HepG2 (cell line): ENCODE measurements around the gene TNFRSF1B. TPM values are rescaled to one million over a fixed set of nuclear protein-coding genes. Genes with fewer than 3 reads are reported as not detected.

Experiments used
- BCL6 ChIP-seq: IDR thresholded peaks from 2 replicates; pipeline ENCODE4 v1.6.1; 2016; ENCODE audit warnings: missing genetic modification reagents, missing compliant biosample characterization
- CSRNP2 ChIP-seq: sonication (generic); formaldehyde crosslinking; conservative IDR thresholded peaks from 2 replicates; pipeline ENCODE4 v1.8.0; 2022; ENCODE audit warnings: low read depth, missing genetic modification reagents
- FOSL2 ChIP-seq: sonication (generic); formaldehyde crosslinking; IDR thresholded peaks from 2 replicates; pipeline ENCODE4 v1.4.0; 2020; ENCODE audit warnings: missing genetic modification reagents
- FOXA1 ChIP-seq, 2 experiments: fragments of 450-650 bp in 1 of 2; sonication (generic) in 1 of 2; formaldehyde crosslinking in 1 of 2; IDR thresholded peaks; 2 replicates each; pipeline versions ENCODE4 v1.4.0 to v1.6.1; 2016 to 2020; ENCODE audit warnings: missing genetic modification reagents in 1 of 2
- HNRNPLL ChIP-seq: fragments of 200-400 bp; formaldehyde crosslinking; IDR thresholded peaks from 2 replicates; pipeline ENCODE4 v1.6.1; 2017; ENCODE audit warnings: mild to moderate bottlenecking, low read depth, low read length; ENCODE audit not compliant: poor library complexity, severe bottlenecking
- HOXA5 ChIP-seq: sonication (generic); formaldehyde crosslinking; IDR thresholded peaks from 2 replicates; pipeline ENCODE4 v1.4.0; 2020; ENCODE audit warnings: missing genetic modification reagents
- NR0B2 ChIP-seq: sonication (generic); formaldehyde crosslinking; IDR thresholded peaks from 2 replicates; pipeline ENCODE4 v1.4.0; 2020; ENCODE audit warnings: mild to moderate bottlenecking, missing genetic modification reagents
- SMARCC2 ChIP-seq: fragments of 450-650 bp; IDR thresholded peaks from 2 replicates; pipeline ENCODE4 v1.6.1; 2017; ENCODE audit warnings: antibody characterized with exemption, mild to moderate bottlenecking
- TFE3 ChIP-seq: IDR thresholded peaks from 2 replicates; pipeline ENCODE4 v1.6.1; 2016
- ZNF260 ChIP-seq: sonication (generic); formaldehyde crosslinking; IDR thresholded peaks from 2 replicates; pipeline ENCODE4 v1.4.0; 2020; ENCODE audit warnings: missing genetic modification reagents, low read depth, mild to moderate bottlenecking, borderline replicate concordance
- ZNF557 ChIP-seq: sonication (generic); formaldehyde crosslinking; IDR thresholded peaks from 2 replicates; pipeline ENCODE4 v1.4.0; 2020; ENCODE audit warnings: missing genetic modification reagents
- ZNF614 ChIP-seq: IDR thresholded peaks from 2 replicates; pipeline ENCODE4 v1.6.1; 2018; ENCODE audit warnings: missing biosample characterization, missing genetic modification reagents, inconsistent platforms, borderline replicate concordance
- ZNF768 ChIP-seq: sonication (generic); formaldehyde crosslinking; IDR thresholded peaks from 2 replicates; pipeline ENCODE4 v1.4.0; 2020; ENCODE audit warnings: missing genetic modification reagents
- polyA plus RNA-seq, 8 experiments: library from polyadenylated mRNA; depleted of rRNA in 3 of 8; stranded (reverse) in 7 of 8; unstranded in 1 of 8; fragments of >200 nt; fragmentation: Illumina TruSeq in 4 of 8; extraction: Trizol in 4 of 8; gene quantifications; 2 replicates each; pipeline versions ENCODE4 v1.2.1 to v1.2.3, GENCODE V29; 2011 to 2016; ENCODE audit warnings: low read depth in 4 of 8, missing spikeins in 1 of 8, mixed read lengths in 1 of 8; ENCODE audit not compliant: insufficient read depth in 1 of 8
- total RNA-seq, 5 experiments: library from RNA; depleted of rRNA; stranded (reverse); fragments of >200 nt; fragmentation: Illumina TruSeq; extraction: Trizol; gene quantifications; 2 replicates each; pipeline ENCODE4 v1.2.3, GENCODE V29; 2016; ENCODE audit warnings: low read depth in 1 of 5
- TF ChIP-seq, protein P1 (sequence below): sonication (generic); formaldehyde crosslinking; IDR thresholded peaks from 2 replicates; pipeline ENCODE4 v1.5.1; 2020; ENCODE audit warnings: missing genetic modification reagents, mild to moderate bottlenecking, borderline replicate concordance
- TF ChIP-seq, protein P2 (sequence below): sonication (generic); formaldehyde crosslinking; IDR thresholded peaks from 2 replicates; pipeline ENCODE4 v1.8.0; 2023; ENCODE audit warnings: mild to moderate bottlenecking, missing genetic modification reagents
- TF ChIP-seq, protein P3 (sequence below): sonication (generic); formaldehyde crosslinking; IDR thresholded peaks from 2 replicates; pipeline ENCODE4 v1.5.0; 2020; ENCODE audit warnings: mild to moderate bottlenecking, missing genetic modification reagents
- TF ChIP-seq, protein P4 (sequence below): sonication (generic); formaldehyde crosslinking; IDR thresholded peaks from 2 replicates; pipeline ENCODE4 v1.9.0; 2022; ENCODE audit warnings: low read depth, missing genetic modification reagents

Gene TNFRSF1B
- total and polyA plus RNA-seq, 2 of the 13 experiments (the other 11 are each of a cell fraction or from before 2014, with no cell fraction given), result 0.04 to 0.11 TPM

DNA sequence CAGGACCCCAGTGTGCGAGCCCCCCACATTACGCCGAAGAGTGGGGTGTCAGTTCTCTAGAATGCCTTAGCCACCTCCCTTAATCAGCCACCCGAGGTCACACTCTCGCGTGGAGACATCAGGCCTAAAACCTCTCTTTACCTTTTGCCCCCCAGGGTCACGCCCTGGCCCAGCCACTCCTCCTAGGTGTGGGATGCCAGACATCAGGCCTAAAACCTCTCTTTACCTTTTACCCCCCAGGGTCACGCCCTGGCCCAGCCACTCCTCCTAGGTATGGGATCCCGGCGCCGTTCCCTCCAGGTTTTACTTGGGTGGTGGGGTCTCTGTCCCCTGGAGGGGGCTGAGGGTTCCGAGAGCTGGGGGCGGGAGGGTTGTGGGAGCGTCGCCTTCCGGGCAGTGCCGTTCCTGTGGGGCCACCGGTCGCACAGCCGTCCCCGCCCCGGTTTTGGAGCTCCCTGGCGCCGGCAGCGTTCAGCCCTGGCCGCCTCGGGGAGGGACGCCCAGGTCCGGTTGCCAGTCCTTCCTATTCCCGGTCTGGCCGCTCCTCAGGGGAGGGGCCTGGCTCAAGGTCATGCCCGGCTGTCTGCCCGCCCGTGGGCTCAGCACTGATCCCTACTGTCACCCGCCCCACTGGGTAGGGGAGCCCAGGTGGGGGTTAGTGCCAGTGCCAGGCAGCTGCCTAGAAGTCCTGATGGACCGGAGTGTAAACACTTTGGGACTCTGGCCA lies 63.9 kb downstream of the TNFRSF1B start (continued):
- TF ChIP-seq, protein P1, sequence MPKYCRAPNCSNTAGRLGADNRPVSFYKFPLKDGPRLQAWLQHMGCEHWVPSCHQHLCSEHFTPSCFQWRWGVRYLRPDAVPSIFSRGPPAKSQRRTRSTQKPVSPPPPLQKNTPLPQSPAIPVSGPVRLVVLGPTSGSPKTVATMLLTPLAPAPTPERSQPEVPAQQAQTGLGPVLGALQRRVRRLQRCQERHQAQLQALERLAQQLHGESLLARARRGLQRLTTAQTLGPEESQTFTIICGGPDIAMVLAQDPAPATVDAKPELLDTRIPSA, result no peak
- TF ChIP-seq, protein P2, sequence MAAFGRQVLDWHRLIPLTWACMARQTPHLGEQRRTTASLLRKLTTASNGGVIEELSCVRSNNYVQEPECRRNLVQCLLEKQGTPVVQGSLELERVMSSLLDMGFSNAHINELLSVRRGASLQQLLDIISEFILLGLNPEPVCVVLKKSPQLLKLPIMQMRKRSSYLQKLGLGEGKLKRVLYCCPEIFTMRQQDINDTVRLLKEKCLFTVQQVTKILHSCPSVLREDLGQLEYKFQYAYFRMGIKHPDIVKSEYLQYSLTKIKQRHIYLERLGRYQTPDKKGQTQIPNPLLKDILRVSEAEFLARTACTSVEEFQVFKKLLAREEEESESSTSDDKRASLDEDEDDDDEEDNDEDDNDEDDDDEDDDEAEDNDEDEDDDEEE (CRISPR knock-in tag), result no peak
- TF ChIP-seq, protein P3, sequence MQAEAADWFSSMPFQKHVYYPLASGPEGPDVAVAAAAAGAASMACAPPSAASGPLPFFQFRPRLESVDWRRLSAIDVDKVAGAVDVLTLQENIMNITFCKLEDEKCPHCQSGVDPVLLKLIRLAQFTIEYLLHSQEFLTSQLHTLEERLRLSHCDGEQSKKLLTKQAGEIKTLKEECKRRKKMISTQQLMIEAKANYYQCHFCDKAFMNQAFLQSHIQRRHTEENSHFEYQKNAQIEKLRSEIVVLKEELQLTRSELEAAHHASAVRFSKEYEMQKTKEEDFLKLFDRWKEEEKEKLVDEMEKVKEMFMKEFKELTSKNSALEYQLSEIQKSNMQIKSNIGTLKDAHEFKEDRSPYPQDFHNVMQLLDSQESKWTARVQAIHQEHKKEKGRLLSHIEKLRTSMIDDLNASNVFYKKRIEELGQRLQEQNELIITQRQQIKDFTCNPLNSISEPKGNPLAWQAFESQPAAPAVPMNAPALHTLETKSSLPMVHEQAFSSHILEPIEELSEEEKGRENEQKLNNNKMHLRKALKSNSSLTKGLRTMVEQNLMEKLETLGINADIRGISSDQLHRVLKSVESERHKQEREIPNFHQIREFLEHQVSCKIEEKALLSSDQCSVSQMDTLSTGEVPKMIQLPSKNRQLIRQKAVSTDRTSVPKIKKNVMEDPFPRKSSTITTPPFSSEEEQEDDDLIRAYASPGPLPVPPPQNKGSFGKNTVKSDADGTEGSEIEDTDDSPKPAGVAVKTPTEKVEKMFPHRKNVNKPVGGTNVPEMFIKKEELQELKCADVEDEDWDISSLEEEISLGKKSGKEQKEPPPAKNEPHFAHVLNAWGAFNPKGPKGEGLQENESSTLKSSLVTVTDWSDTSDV, result no peak
- no peak for TF ChIP-seq FOSL2 (CRISPR knock-in tag)
- peak; percentile 9; the same call in 1 of the 2 replicates for TF ChIP-seq ZNF768 (CRISPR knock-in tag)
- TF ChIP-seq HNRNPLL, result peak; percentile 36
- TF ChIP-seq FOXA1 (IDR thresholded peaks at IDR 0.05), result no peak
- no peak for TF ChIP-seq FOXA1 (CRISPR knock-in tag; IDR thresholded peaks at IDR 0.05)
- TF ChIP-seq ZNF260 (CRISPR knock-in tag), result no peak
- no peak for TF ChIP-seq SMARCC2
- TF ChIP-seq ZNF557 (CRISPR knock-in tag), result no peak
- no peak for TF ChIP-seq HOXA5 (CRISPR knock-in tag)
- TF ChIP-seq ZNF614, result no peak
- no peak for TF ChIP-seq TFE3 (CRISPR knock-in tag)
- peak; percentile 9; the same call in 1 of the 2 replicates for TF ChIP-seq BCL6 (CRISPR knock-in tag)
- TF ChIP-seq, protein P4, sequence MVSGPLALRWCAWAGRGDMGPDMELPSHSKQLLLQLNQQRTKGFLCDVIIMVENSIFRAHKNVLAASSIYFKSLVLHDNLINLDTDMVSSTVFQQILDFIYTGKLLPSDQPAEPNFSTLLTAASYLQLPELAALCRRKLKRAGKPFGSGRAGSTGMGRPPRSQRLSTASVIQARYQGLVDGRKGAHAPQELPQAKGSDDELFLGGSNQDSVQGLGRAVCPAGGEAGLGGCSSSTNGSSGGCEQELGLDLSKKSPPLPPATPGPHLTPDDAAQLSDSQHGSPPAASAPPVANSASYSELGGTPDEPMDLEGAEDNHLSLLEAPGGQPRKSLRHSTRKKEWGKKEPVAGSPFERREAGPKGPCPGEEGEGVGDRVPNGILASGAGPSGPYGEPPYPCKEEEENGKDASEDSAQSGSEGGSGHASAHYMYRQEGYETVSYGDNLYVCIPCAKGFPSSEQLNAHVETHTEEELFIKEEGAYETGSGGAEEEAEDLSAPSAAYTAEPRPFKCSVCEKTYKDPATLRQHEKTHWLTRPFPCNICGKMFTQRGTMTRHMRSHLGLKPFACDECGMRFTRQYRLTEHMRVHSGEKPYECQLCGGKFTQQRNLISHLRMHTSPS, result peak; percentile 89
- no peak for TF ChIP-seq NR0B2
- no peak for TF ChIP-seq CSRNP2 (CRISPR knock-in tag)
